GM12892 (cell line): ENCODE measurements around the gene MELTF. TPM values are rescaled to one million over a fixed set of nuclear protein-coding genes. Genes with fewer than 3 reads are reported as not detected.
"Not testable (repeated sequence)": the region's sequence is repeated elsewhere in the genome, so short reads cannot be mapped to it uniquely, and the experiment has no call there.

Experiments
- DNase-seq: peaks from one replicate; pipeline ENCODE4 v3.0.0; 2011; ENCODE audit not compliant: insufficient read length
- FAIRE-seq: peaks from 2 replicates; lab custom pipeline; 2011; peaks lifted over from hg19 to GRCh38; lab: Jason Lieb, UNC
- POLR2A ChIP-seq: IDR thresholded peaks from 2 replicates; pipeline ENCODE4 v1.6.1; 2011; ENCODE audit warnings: low read depth, low read length, control low read depth
- POLR2AphosphoS5 ChIP-seq: IDR thresholded peaks from 2 replicates; pipeline ENCODE4 v1.6.1; 2011; ENCODE audit warnings: low read depth, low read length, control low read depth
- TAF1 ChIP-seq: IDR thresholded peaks from 2 replicates; pipeline ENCODE4 v1.6.1; 2011; ENCODE audit warnings: low read depth, mild to moderate bottlenecking, control low read depth, low read length, borderline replicate concordance
- polyA plus RNA-seq: library from polyadenylated mRNA; unstranded; fragments of >200 nt; gene quantifications from one replicate; pipeline ENCODE4 v1.2.1, GENCODE V29; 2012; ENCODE audit warnings: missing spikeins, inconsistent platforms; ENCODE audit not compliant: missing spikeins

The MELTF gene
- 17.9 TPM for polyA plus RNA-seq

- DNase-seq (peak; percentile 99), FAIRE-seq (peak; percentile 17)
- TF ChIP-seq POLR2A (peak; percentile 75; the same call in 1 of the 2 replicates), TAF1 (no peak), POLR2AphosphoS5 (0 out of 2 replicates have a peak, but pooled peaks have one; percentile 55)
Observed at GRCh38 chr3:197029511-197030167, at the start of gene MELTF. Gene MELTF, minus strand, starts transcription at chr3:197029817. Its CDS starts 115 bp downstream, at chr3:197029702.

- FAIRE-seq (no peak), DNase-seq (no peak)
- TF ChIP-seq TAF1 (no peak), POLR2A (no peak)
Observed at GRCh38 chr3:197076415-197076814, 46.8 kb upstream of the MELTF start.

- DNase-seq = no peak
- TF ChIP-seq POLR2AphosphoS5 (no peak), POLR2A (no peak), TAF1 (no peak)
- no peak for FAIRE-seq
Observed at GRCh38 chr3:197068077-197068476, 38.5 kb upstream of the MELTF start.

GRCh38 chr3:197064771-197065170 is 35.2 kb upstream of the MELTF start:
- TF ChIP-seq TAF1 (no peak), POLR2AphosphoS5 (no peak), POLR2A (no peak)
- DNase-seq (no peak), FAIRE-seq (peak; percentile 46)

- DNase-seq (no peak), FAIRE-seq (no peak)
- TF ChIP-seq TAF1 (no peak), POLR2AphosphoS5 (no peak), POLR2A (no peak)
Observed at GRCh38 chr3:197062446-197062845, 32.8 kb upstream of the MELTF start.

GRCh38 chr3:197051637-197052036 is 22.0 kb upstream of the MELTF start:
- DNase-seq, FAIRE-seq: not testable (repeated sequence)

- peak; percentile 62 for FAIRE-seq
- DNase-seq = no peak
- TF ChIP-seq POLR2A (no peak), TAF1 (no peak), POLR2AphosphoS5 (no peak)
Observed at GRCh38 chr3:197050511-197050910, 20.9 kb upstream of the MELTF start.

- no peak for FAIRE-seq
Observed at GRCh38 chr3:197042539-197042938, 12.9 kb upstream of the MELTF start.

GRCh38 chr3:197041875-197042488 is 12.4 kb upstream of the MELTF start:
- FAIRE-seq = no peak
- TF ChIP-seq POLR2A (no peak), TAF1 (no peak), POLR2AphosphoS5 (no peak)
- no peak for DNase-seq

More at GRCh38 chr3:197042539-197042938, 12.9 kb upstream of the MELTF start:
- no peak for DNase-seq
- TF ChIP-seq TAF1 (no peak), POLR2AphosphoS5 (no peak), POLR2A (no peak)

GRCh38 chr3:197040658-197041057 is 11.0 kb upstream of the MELTF start:
- no peak for DNase-seq
- no peak for TF ChIP-seq POLR2A
- no peak for TF ChIP-seq TAF1
- no peak for TF ChIP-seq POLR2AphosphoS5
- no peak for FAIRE-seq

- DNase-seq = no peak
- FAIRE-seq = no peak
- TF ChIP-seq TAF1 (no peak), POLR2A (no peak), POLR2AphosphoS5 (no peak)
Observed at GRCh38 chr3:197038679-197039462, 9.3 kb upstream of the MELTF start.

GRCh38 chr3:197035577-197035976 is 6.0 kb upstream of the MELTF start:
- TF ChIP-seq TAF1 (no peak), POLR2A (no peak), POLR2AphosphoS5 (no peak)
- DNase-seq (no peak), FAIRE-seq (no peak)
